Measurements from ENCODE around the gene TIMP2.

DNA sequence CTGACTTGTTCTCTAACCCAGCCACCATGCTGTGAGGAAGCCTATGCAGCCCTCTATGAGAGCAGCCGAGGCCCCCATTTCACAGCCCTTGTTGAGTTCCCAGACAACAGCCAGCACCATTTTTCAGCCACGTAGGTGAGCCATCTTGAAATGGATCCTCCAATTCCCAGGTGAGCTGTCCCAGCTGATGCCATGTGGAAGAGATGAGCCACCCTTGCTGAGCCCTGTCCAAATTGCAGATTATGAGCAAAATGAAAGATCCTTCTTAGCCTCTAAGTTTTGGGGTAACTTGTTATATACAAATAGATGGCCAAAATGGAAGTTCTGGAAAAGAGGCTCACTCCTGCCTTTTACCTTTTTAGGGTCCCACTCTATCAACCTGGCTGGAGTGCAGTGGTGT lies 25.7 kb upstream of the TIMP2 start:
- TF ChIP-seq POLR2A (IDR thresholded peaks at IDR 0.05; ENCODE audit: low read depth, low read length) (no peak), CEBPB (IDR thresholded peaks at IDR 0.05; ENCODE audit: low read depth, low read length) (no peak), RAD21 (IDR thresholded peaks at IDR 0.05; ENCODE audit: low read length) (no peak), SMC3 (IDR thresholded peaks at IDR 0.05; ENCODE audit: low read depth, low read length) (no peak), MXI1 (IDR thresholded peaks at IDR 0.05; ENCODE audit: borderline replicate concordance, low read depth, low read length) (no peak), MAFK (IDR thresholded peaks at IDR 0.05; ENCODE audit: low read depth, low read length) (no peak), RFX5 (IDR thresholded peaks at IDR 0.05; ENCODE audit: low read depth, low read length) (no peak), BHLHE40 (IDR thresholded peaks at IDR 0.05; ENCODE audit: low read depth, low read length) (no peak), RCOR1 (IDR thresholded peaks at IDR 0.05; ENCODE audit: insufficient replicate concordance, low read length) (no peak)
- TF ChIP-seq, protein P1, sequence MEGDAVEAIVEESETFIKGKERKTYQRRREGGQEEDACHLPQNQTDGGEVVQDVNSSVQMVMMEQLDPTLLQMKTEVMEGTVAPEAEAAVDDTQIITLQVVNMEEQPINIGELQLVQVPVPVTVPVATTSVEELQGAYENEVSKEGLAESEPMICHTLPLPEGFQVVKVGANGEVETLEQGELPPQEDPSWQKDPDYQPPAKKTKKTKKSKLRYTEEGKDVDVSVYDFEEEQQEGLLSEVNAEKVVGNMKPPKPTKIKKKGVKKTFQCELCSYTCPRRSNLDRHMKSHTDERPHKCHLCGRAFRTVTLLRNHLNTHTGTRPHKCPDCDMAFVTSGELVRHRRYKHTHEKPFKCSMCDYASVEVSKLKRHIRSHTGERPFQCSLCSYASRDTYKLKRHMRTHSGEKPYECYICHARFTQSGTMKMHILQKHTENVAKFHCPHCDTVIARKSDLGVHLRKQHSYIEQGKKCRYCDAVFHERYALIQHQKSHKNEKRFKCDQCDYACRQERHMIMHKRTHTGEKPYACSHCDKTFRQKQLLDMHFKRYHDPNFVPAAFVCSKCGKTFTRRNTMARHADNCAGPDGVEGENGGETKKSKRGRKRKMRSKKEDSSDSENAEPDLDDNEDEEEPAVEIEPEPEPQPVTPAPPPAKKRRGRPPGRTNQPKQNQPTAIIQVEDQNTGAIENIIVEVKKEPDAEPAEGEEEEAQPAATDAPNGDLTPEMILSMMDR (conservative IDR thresholded peaks at IDR 0.05; ENCODE audit: low read depth, low read length) = no peak
- TF ChIP-seq, protein P2, sequence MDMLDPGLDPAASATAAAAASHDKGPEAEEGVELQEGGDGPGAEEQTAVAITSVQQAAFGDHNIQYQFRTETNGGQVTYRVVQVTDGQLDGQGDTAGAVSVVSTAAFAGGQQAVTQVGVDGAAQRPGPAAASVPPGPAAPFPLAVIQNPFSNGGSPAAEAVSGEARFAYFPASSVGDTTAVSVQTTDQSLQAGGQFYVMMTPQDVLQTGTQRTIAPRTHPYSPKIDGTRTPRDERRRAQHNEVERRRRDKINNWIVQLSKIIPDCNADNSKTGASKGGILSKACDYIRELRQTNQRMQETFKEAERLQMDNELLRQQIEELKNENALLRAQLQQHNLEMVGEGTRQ (IDR thresholded peaks at IDR 0.05; ENCODE audit: low read depth, low read length) = no peak
